ENCODE data around the gene GATD1.

DNA sequence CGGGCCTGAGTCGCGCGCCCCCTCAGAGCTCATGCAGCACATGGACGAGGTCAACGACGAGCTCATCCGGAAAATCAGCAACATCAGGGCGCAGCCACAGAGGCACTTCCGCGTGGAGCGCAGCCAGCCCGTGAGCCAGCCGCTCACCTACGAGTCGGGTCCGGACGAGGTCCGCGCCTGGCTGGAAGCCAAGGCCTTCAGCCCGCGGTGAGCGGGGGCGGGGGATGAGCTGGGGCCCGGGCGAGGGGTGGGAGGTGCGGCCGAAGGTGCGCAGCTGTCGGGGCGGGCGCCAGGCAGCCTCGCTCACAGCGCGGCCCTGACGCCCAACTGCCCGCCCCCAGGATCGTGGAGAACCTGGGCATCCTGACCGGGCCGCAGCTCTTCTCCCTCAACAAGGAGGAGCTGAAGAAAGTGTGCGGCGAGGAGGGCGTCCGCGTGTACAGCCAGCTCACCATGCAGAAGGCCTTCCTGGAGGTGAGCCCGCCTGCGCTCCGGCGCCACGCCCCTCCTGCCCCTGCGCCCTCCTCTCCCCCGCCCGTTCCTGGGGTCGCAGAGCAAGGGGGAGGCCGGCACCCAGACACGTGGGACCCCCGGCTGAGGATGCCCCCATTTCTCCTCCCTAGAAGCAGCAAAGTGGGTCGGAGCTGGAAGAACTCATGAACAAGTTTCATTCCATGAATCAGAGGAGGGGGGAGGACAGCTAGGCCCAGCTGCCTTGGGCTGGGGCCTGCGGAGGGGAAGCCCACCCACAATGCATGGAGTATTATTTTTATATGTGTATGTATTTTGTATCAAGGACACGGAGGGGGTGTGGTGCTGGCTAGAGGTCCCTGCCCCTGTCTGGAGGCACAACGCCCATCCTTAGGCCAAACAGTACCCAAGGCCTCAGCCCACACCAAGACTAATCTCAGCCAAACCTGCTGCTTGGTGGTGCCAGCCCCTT lies 50.7 kb downstream of the GATD1 start:
- no peak for TF ChIP-seq ZNF8 (CRISPR knock-in tag; IDR thresholded peaks at IDR 0.05)
- no peak for TF ChIP-seq TOX (CRISPR knock-in tag; IDR thresholded peaks at IDR 0.05; ENCODE audit: borderline replicate concordance)
- TF ChIP-seq, protein P1, sequence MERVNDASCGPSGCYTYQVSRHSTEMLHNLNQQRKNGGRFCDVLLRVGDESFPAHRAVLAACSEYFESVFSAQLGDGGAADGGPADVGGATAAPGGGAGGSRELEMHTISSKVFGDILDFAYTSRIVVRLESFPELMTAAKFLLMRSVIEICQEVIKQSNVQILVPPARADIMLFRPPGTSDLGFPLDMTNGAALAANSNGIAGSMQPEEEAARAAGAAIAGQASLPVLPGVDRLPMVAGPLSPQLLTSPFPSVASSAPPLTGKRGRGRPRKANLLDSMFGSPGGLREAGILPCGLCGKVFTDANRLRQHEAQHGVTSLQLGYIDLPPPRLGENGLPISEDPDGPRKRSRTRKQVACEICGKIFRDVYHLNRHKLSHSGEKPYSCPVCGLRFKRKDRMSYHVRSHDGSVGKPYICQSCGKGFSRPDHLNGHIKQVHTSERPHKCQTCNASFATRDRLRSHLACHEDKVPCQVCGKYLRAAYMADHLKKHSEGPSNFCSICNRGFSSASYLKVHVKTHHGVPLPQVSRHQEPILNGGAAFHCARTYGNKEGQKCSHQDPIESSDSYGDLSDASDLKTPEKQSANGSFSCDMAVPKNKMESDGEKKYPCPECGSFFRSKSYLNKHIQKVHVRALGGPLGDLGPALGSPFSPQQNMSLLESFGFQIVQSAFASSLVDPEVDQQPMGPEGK (CRISPR knock-in tag; IDR thresholded peaks at IDR 0.05; ENCODE audit: borderline replicate concordance): no peak
- no peak for TF ChIP-seq ARNTL (CRISPR knock-in tag; IDR thresholded peaks at IDR 0.05; ENCODE audit: borderline replicate concordance, low read depth)
- TF ChIP-seq, protein P2, sequence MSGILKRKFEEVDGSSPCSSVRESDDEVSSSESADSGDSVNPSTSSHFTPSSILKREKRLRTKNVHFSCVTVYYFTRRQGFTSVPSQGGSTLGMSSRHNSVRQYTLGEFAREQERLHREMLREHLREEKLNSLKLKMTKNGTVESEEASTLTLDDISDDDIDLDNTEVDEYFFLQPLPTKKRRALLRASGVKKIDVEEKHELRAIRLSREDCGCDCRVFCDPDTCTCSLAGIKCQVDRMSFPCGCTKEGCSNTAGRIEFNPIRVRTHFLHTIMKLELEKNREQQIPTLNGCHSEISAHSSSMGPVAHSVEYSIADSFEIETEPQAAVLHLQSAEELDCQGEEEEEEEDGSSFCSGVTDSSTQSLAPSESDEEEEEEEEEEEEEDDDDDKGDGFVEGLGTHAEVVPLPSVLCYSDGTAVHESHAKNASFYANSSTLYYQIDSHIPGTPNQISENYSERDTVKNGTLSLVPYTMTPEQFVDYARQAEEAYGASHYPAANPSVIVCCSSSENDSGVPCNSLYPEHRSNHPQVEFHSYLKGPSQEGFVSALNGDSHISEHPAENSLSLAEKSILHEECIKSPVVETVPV (CRISPR knock-in tag; IDR thresholded peaks at IDR 0.05): no peak

Measured in SK-N-SH treated with all-trans-retinoic acid at 6 μM for 48 hours (cell line).